HT1080 (cell line): ENCODE measurements around the gene FKBP1B. TPM values are rescaled to one million over a fixed set of nuclear protein-coding genes. Genes with fewer than 3 reads are reported as not detected.
"Not testable (repeated sequence)": the region's sequence is repeated elsewhere in the genome, so short reads cannot be mapped to it uniquely, and the experiment has no call there.

Experiments used
- DNase-seq: peaks from one replicate; pipeline ENCODE4 v3.0.0-alpha.2; 2015; ENCODE audit warnings: low read depth
- small RNA-seq: library from RNA; depleted of rRNA; stranded (forward); fragments of <200 nt; gene quantifications from one replicate; pipeline ENCODE3, GENCODE V24; 2014
- total RNA-seq: library from RNA; depleted of rRNA; stranded (reverse); fragments of >200 nt; shearing (Covaris generic); gene quantifications from 2 replicates; pipeline ENCODE4 v1.2.3, GENCODE V29; 2014; rRNA removed

The FKBP1B gene
- total RNA-seq, 1 experiment from 2014 or later = 0.56 TPM

- DNase-seq = not testable (repeated sequence)
Measured at GRCh38 chr2:24100732-24101131, 51.2 kb downstream of the FKBP1B start.

DNA sequence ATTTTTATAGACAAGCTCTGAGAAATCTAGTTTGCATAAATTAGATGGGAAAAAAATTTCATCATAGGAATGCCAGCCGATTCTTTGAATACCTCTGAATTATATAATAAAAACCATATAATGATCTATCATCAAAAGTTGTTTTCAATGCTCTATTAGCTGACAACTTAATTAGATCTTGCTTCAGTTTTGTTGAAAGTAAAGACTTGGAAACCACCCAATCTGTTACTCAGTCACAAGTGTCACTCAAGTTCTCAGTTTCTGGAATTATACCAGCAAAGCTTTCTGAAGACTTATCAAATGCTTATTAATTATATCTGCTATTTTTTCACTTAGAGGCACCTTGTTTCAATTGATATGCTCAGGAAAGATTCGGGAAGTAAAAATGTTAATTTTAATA lies 52.5 kb downstream of the FKBP1B start:
- no peak for DNase-seq

DNA sequence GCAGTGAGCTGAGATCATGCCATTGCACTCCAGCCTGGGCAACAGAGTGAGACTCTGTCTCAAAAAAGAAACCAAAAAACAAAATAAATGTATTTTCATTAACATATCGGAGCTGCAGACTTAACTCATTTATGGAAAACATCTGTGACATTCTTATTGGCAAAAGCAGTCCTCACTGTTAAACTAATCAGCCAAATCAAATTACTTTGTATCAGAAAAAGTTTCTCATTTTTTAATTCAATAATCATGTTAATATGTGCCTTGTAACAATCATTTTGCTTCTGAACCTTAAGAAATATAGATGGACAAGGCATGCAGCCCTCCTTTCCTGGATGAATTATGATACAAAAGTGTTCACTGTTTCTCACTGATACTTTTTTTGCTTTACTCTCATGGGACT lies 53.1 kb downstream of the FKBP1B start:
- no peak for DNase-seq

GRCh38 chr2:24104110-24104650 lies 54.6 kb downstream of the FKBP1B start:
- DNase-seq = no peak

DNA sequence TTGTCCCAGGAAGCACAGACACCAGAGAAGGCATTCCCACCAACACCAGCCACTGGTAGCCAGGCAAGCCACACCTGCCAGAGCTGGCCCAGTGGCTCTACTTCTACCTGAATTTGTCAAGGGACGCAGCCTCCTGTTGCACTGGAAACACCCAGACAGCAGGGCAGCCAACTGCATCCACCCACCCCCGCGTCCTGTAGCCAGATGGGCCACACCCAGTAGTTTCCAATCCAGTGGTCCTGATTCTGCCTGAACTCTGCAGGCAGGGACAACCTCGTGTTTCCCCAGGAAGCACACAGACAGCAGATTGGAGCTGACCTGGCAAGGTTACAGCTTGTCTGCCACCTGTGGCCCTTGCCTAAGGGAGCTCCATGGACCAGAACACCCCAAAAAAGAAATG lies 55.4 kb downstream of the FKBP1B start:
- no peak for DNase-seq

DNA sequence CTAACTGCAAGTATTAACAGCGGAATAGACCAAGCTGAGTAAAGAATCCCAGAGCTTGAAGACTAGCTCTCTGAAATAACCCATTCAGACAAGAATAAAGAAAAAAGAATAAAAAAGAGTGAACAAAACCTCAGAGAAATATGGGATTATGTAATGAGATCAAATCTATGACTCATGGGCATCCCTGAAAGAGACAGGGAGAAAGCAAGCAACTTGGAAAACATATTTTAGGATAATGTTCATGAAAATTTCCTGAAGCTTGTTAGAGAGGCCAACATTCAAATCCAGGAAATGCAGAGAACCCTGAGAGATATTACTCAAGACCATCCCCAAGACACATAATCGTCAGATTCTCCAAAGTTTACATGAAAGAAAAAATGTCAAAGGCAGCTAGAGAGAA lies 56.3 kb downstream of the FKBP1B start:
- DNase-seq = no peak

DNA sequence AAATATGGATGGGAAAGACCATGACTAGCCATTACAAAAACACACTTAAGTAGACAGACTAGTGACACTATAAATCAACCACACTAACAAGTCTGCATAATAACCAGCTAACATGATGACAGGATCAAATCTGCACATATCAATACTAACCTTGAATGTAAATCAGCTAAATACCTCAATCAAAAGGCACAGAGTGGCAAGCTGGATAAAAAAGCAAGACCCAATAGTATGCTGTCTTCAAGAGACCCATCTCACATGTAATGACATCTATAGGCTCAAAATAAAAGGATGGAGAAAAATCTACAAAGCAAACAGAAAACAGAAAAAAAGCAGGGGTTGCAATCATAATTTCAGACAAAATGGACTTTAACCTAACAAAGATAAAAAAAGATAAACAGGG lies 57.2 kb downstream of the FKBP1B start:
- DNase-seq = no peak

- no peak for DNase-seq
Measured at GRCh38 chr2:24107336-24107735, 57.8 kb downstream of the FKBP1B start.

DNA sequence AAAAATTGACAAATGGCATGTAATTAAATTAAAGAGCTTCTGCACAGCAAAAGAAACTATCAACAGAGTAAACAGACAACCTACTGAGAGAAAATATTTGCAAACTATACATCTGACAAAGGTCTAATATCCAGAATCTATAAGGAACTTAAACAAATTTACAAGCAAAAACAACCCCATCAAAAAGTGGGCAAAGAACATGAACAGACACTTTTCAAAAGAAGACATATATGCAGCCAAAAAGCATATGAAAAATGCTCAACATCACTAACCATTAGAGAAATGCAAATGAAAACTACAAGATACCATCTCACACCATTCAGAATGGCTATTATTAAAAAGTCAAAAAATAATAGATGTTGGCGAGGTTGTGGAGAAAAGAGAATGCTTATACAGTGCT lies 59.9 kb downstream of the FKBP1B start:
- not testable (repeated sequence) for DNase-seq

GRCh38 chr2:24110660-24111303 lies 61.2 kb downstream of the FKBP1B start:
- DNase-seq = no peak

- DNase-seq = peak; percentile 47
Measured at GRCh38 chr2:24111407-24111901, 61.9 kb downstream of the FKBP1B start.

Small RNA genes lying within 50 kb of the gene (small RNA-seq; reads per million reads assigned to genes)
- not detected for gene RNU6-370P

Other genes with a start within 250 kb of the FKBP1B start
- 2.2 and 6.8 TPM in 2 replicates for gene ATAD2B, start 122.6 kb upstream of the FKBP1B start, total RNA-seq
- 9.9 and 11.3 TPM in 2 replicates for gene UBXN2A, start 109.3 kb upstream of the FKBP1B start, total RNA-seq
- 0.07 TPM in 1 of 2 replicates, not detected in the other for gene MFSD2B, start 39.7 kb upstream of the FKBP1B start, total RNA-seq
- gene WDCP, start 2.4 kb upstream of the FKBP1B start, total RNA-seq = 13.7 and 14.6 TPM in 2 replicates
- 260 and 286 TPM in 2 replicates for gene SF3B6, start 26.6 kb downstream of the FKBP1B start, total RNA-seq
- gene TP53I3, start 35.1 kb downstream of the FKBP1B start, total RNA-seq = 57.1 and 57.2 TPM in 2 replicates
- gene PFN4, start 73.6 kb downstream of the FKBP1B start, total RNA-seq = 0.42 TPM in 1 of 2 replicates, not detected in the other
- 0.27 and 0.47 TPM in 2 replicates for gene FAM228B, start 73.7 kb downstream of the FKBP1B start, total RNA-seq
- not detected in 2 replicates for gene FAM228A, start 125.3 kb downstream of the FKBP1B start, total RNA-seq